Loucy (cell line): ENCODE measurements around the gene NBEA.

Experiments
- H2AFZ ChIP-seq: fragments of 200-600 bp; sonication (generic); 2 replicates; pipeline ENCODE4 v1.6.0; 2016; ENCODE audit warnings: antibody characterized with exemption, mild to moderate bottlenecking, low read length, moderate library complexity
- H3F3A ChIP-seq: fragments of 200-600 bp; 2 replicates; pipeline ENCODE4 v1.6.0; 2016; ENCODE audit warnings: antibody characterized with exemption, low read depth, mild to moderate bottlenecking
- H3K27me3 ChIP-seq: fragments of 200-600 bp; sonication (generic); 2 replicates; pipeline ENCODE4 v1.6.1; 2014; ENCODE audit warnings: low read length, mild to moderate bottlenecking; ENCODE audit not compliant: insufficient read depth, poor library complexity, severe bottlenecking
- H3K36me3 ChIP-seq: fragments of 200-600 bp; sonication (generic); 2 replicates; pipeline ENCODE4 v1.6.1; 2016; ENCODE audit warnings: low read length; ENCODE audit not compliant: insufficient read depth
- H3K4me1 ChIP-seq: fragments of 200-600 bp; sonication (generic); 2 replicates; pipeline ENCODE4 v1.5.1; 2014; ENCODE audit warnings: low read length, mild to moderate bottlenecking; ENCODE audit not compliant: insufficient read depth, poor library complexity, severe bottlenecking
- H3K4me2 ChIP-seq: fragments of 200-600 bp; sonication (generic); 2 replicates; pipeline ENCODE4 v1.6.0; 2014; ENCODE audit warnings: antibody characterized with exemption, low read length, low read depth, mild to moderate bottlenecking; ENCODE audit not compliant: poor library complexity, severe bottlenecking
- H3K4me3 ChIP-seq: fragments of 200-600 bp; sonication (generic); 2 replicates; pipeline ENCODE4 v1.5.1; 2014; ENCODE audit warnings: low read length, mild to moderate bottlenecking, mixed read lengths; ENCODE audit not compliant: poor library complexity, severe bottlenecking
- H3K79me2 ChIP-seq: fragments of 200-600 bp; sonication (generic); 2 replicates; pipeline ENCODE4 v1.6.1; 2014; ENCODE audit warnings: low read length; ENCODE audit not compliant: insufficient read depth
- H3K9ac ChIP-seq: fragments of 200-600 bp; sonication (generic); 2 replicates; pipeline ENCODE4 v1.6.0; 2014; ENCODE audit warnings: mild to moderate bottlenecking, low read depth, low read length, moderate library complexity; ENCODE audit not compliant: poor library complexity, severe bottlenecking
- H3K9me2 ChIP-seq: fragments of 200-600 bp; sonication (generic); replicated peaks from 2 replicates; pipeline ENCODE4 v1.6.1; 2016; ENCODE audit warnings: low read depth, low read length, mixed read lengths
- H3K9me3 ChIP-seq: fragments of 200-600 bp; sonication (generic); 2 replicates; pipeline ENCODE4 v1.6.1; 2014; ENCODE audit warnings: mild to moderate bottlenecking, antibody characterized with exemption, low read length, low read depth; ENCODE audit not compliant: insufficient read depth
- H4K20me1 ChIP-seq: fragments of 200-600 bp; sonication (generic); 2 replicates; pipeline ENCODE4 v1.6.0; 2014; ENCODE audit warnings: antibody characterized with exemption, low read length, mild to moderate bottlenecking; ENCODE audit not compliant: insufficient read depth, poor library complexity, severe bottlenecking
- CTCF ChIP-seq: fragments of 200-600 bp; sonication (generic); conservative IDR thresholded peaks from 2 replicates; pipeline ENCODE4 v1.5.1; 2014; ENCODE audit warnings: mild to moderate bottlenecking, antibody characterized with exemption, low read length
- EZH2phosphoT487 ChIP-seq: fragments of 200-600 bp; IDR thresholded peaks from 2 replicates; pipeline ENCODE4 v1.6.1; 2018; ENCODE audit warnings: antibody characterized with exemption, mild to moderate bottlenecking, moderate library complexity, borderline replicate concordance

Gene NBEA

GRCh38 chr13:35225582-35225981 lies 283.5 kb downstream of the NBEA start:
- Histone ChIP-seq H3K9me2 (no peaks in the 10 kb centered on the region), H2AFZ (no peak overlapping the region), H3K9ac (no peak overlapping the region), H3K4me1 (no peaks in the 10 kb centered on the region), H3F3A (no peaks in the 10 kb centered on the region), H3K79me2 (no peaks in the 10 kb centered on the region), H3K4me3 (no peak overlapping the region), H4K20me1 (no peaks in the 10 kb centered on the region), H3K27me3 (no peaks in the 10 kb centered on the region), H3K4me2 (no peak overlapping the region), H3K36me3 (no peaks in the 10 kb centered on the region), H3K9me3 (no peaks in the 10 kb centered on the region)
- TF ChIP-seq EZH2phosphoT487 (no peak), CTCF (no peak)

- H3K4me2 ChIP-seq, result no peak overlapping the region
- no peaks in the 10 kb centered on the region for H4K20me1 ChIP-seq
- no peaks in the 10 kb centered on the region for H3K36me3 ChIP-seq
- TF ChIP-seq CTCF (no peak), EZH2phosphoT487 (no peak)
- no peak overlapping the region for H2AFZ ChIP-seq
- H3K9me2 ChIP-seq, result no peaks in the 10 kb centered on the region
- H3K27me3 ChIP-seq, result no peaks in the 10 kb centered on the region
- H3K4me3 ChIP-seq, result no peak overlapping the region
- H3K9ac ChIP-seq, result no peak overlapping the region
- no peaks in the 10 kb centered on the region for H3K4me1 ChIP-seq
- H3K79me2 ChIP-seq, result no peaks in the 10 kb centered on the region
- H3K9me3 ChIP-seq, result no peaks in the 10 kb centered on the region
- H3F3A ChIP-seq, result no peaks in the 10 kb centered on the region
Observed at GRCh38 chr13:35228536-35228935, 286.5 kb downstream of the NBEA start.

- no peak overlapping the region for H2AFZ ChIP-seq
- H3F3A ChIP-seq, result no peaks in the 10 kb centered on the region
- H3K4me1 ChIP-seq, result no peaks in the 10 kb centered on the region
- no peaks in the 10 kb centered on the region for H3K9me2 ChIP-seq
- no peaks in the 10 kb centered on the region for H3K79me2 ChIP-seq
- no peaks in the 10 kb centered on the region for H4K20me1 ChIP-seq
- H3K4me3 ChIP-seq, result no peak overlapping the region
- H3K9me3 ChIP-seq, result no peaks in the 10 kb centered on the region
- H3K4me2 ChIP-seq, result no peak overlapping the region
- no peak for TF ChIP-seq CTCF
- TF ChIP-seq EZH2phosphoT487, result no peak
- H3K36me3 ChIP-seq, result no peaks in the 10 kb centered on the region
- no peaks in the 10 kb centered on the region for H3K27me3 ChIP-seq
- H3K9ac ChIP-seq, result no peak overlapping the region
Observed at GRCh38 chr13:35231426-35231825, 289.4 kb downstream of the NBEA start.
